HepG2 (cell line): ENCODE results near the gene ALCAM. TPM values are rescaled to one million over a fixed set of nuclear protein-coding genes. Genes with fewer than 3 reads are reported as not detected.

Experiments
- AKNA ChIP-seq: sonication (generic); formaldehyde crosslinking; IDR thresholded peaks from 2 replicates; pipeline ENCODE4 v1.4.0; 2020; ENCODE audit warnings: missing genetic modification reagents, borderline replicate concordance
- CENPBD1 ChIP-seq: sonication (generic); formaldehyde crosslinking; IDR thresholded peaks from 2 replicates; pipeline ENCODE4 v1.8.0; 2022; ENCODE audit warnings: missing genetic modification reagents, low read depth, mild to moderate bottlenecking, borderline replicate concordance
- ELF4 ChIP-seq: sonication (generic); formaldehyde crosslinking; IDR thresholded peaks from 2 replicates; pipeline ENCODE4 v1.5.0; 2020; ENCODE audit warnings: missing genetic modification reagents, mild to moderate bottlenecking, moderate library complexity, borderline replicate concordance
- HNF1B ChIP-seq: sonication (generic); formaldehyde crosslinking; IDR thresholded peaks from 2 replicates; pipeline ENCODE4 v1.5.1; 2020; ENCODE audit warnings: mild to moderate bottlenecking, moderate library complexity, missing genetic modification reagents
- KMT2A ChIP-seq: sonication (generic); formaldehyde crosslinking; IDR thresholded peaks from 2 replicates; pipeline ENCODE4 v1.4.0; 2020; ENCODE audit warnings: missing genetic modification reagents
- MXD4 ChIP-seq: IDR thresholded peaks from 2 replicates; pipeline ENCODE4 v1.6.1; 2016; ENCODE audit warnings: mild to moderate bottlenecking, missing biosample characterization, missing genetic modification reagents
- NR2F1 ChIP-seq, 2 experiments: fragments of 450-650 bp in 1 of 2; formaldehyde crosslinking in 1 of 2; IDR thresholded peaks; 2 replicates each; pipeline versions ENCODE4 v1.5.0 to v1.6.1; 2016 to 2020; ENCODE audit warnings: mild to moderate bottlenecking in 1 of 2, missing compliant biosample characterization in 1 of 2, missing genetic modification reagents in 1 of 2, moderate library complexity in 1 of 2
- PATZ1 ChIP-seq: sonication (generic); formaldehyde crosslinking; IDR thresholded peaks from 2 replicates; pipeline ENCODE4 v1.4.0; 2020; ENCODE audit warnings: missing genetic modification reagents
- THAP11 ChIP-seq: IDR thresholded peaks from 2 replicates; pipeline ENCODE4 v1.6.1; 2016; ENCODE audit warnings: missing biosample characterization, missing genetic modification reagents
- U2AF1 ChIP-seq: fragments of 200-400 bp; formaldehyde crosslinking; optimal IDR thresholded peaks from 2 replicates; pipeline ENCODE3; 2017; ENCODE audit warnings: mild to moderate bottlenecking, low read depth, low read length
- ZBTB26 ChIP-seq: IDR thresholded peaks from 2 replicates; pipeline ENCODE4 v1.6.1; 2016; ENCODE audit warnings: missing compliant biosample characterization, missing genetic modification reagents, borderline replicate concordance
- ZBTB7B ChIP-seq: sonication (generic); formaldehyde crosslinking; IDR thresholded peaks from 2 replicates; pipeline ENCODE4 v1.4.0; 2020; ENCODE audit warnings: missing genetic modification reagents
- ZNF18 ChIP-seq: sonication (generic); formaldehyde crosslinking; IDR thresholded peaks from 2 replicates; pipeline ENCODE4 v1.8.0; 2022; ENCODE audit warnings: mild to moderate bottlenecking, missing genetic modification reagents; ENCODE audit not compliant: insufficient replicate concordance
- ZNF501 ChIP-seq: sonication (generic); formaldehyde crosslinking; IDR thresholded peaks from 2 replicates; pipeline ENCODE4 v1.5.1; 2020; ENCODE audit warnings: mild to moderate bottlenecking, moderate library complexity, missing genetic modification reagents
- ZNF768 ChIP-seq: sonication (generic); formaldehyde crosslinking; IDR thresholded peaks from 2 replicates; pipeline ENCODE4 v1.4.0; 2020; ENCODE audit warnings: missing genetic modification reagents
- ZNF784 ChIP-seq: sonication (generic); formaldehyde crosslinking; IDR thresholded peaks from 2 replicates; pipeline ENCODE4 v1.5.1; 2020; ENCODE audit warnings: missing genetic modification reagents, mild to moderate bottlenecking, borderline replicate concordance
- polyA plus RNA-seq, 8 experiments: library from polyadenylated mRNA; depleted of rRNA in 3 of 8; stranded (reverse) in 7 of 8; unstranded in 1 of 8; fragments of >200 nt; fragmentation: Illumina TruSeq in 4 of 8; extraction: Trizol in 4 of 8; gene quantifications; 2 replicates each; pipeline versions ENCODE4 v1.2.1 to v1.2.3, GENCODE V29; 2011 to 2016; ENCODE audit warnings: low read depth in 4 of 8, missing spikeins in 1 of 8, mixed read lengths in 1 of 8; ENCODE audit not compliant: insufficient read depth in 1 of 8
- total RNA-seq, 5 experiments: library from RNA; depleted of rRNA; stranded (reverse); fragments of >200 nt; fragmentation: Illumina TruSeq; extraction: Trizol; gene quantifications; 2 replicates each; pipeline ENCODE4 v1.2.3, GENCODE V29; 2016; ENCODE audit warnings: low read depth in 1 of 5

The ALCAM gene
- total and polyA plus RNA-seq, 2 of the 13 experiments (the other 11 are each of a cell fraction or from before 2014, with no cell fraction given): 26.0 to 33.1 TPM

GRCh38 chr3:105503191-105503593 is 136.5 kb downstream of the ALCAM start (continued):
- TF ChIP-seq CENPBD1 (CRISPR knock-in tag) (no peak), KMT2A (no peak), ELF4 (CRISPR knock-in tag) (no peak), HNF1B (CRISPR knock-in tag) (no peak), ZNF18 (CRISPR knock-in tag) (peak; percentile 47), ZBTB26 (CRISPR knock-in tag) (no peak), NR2F1 (CRISPR knock-in tag; IDR thresholded peaks at IDR 0.05) (0 out of 4 replicates have a peak, but pooled peaks of 1 of the 2 experiments have one; percentile 26), ZNF784 (CRISPR knock-in tag) (no peak; the same call in 1 of the 2 replicates), MXD4 (CRISPR knock-in tag) (no peak), U2AF1 (no peak), PATZ1 (CRISPR knock-in tag) (peak; percentile 59; the same call in 1 of the 2 replicates), THAP11 (CRISPR knock-in tag) (peak; percentile 65), AKNA (no peak), ZBTB7B (peak; percentile 55; the same call in 1 of the 2 replicates), ZNF501 (CRISPR knock-in tag) (no peak), ZNF768 (CRISPR knock-in tag) (no peak)
